Measurements from ENCODE around the gene FRYL.

Gene FRYL

DNA sequence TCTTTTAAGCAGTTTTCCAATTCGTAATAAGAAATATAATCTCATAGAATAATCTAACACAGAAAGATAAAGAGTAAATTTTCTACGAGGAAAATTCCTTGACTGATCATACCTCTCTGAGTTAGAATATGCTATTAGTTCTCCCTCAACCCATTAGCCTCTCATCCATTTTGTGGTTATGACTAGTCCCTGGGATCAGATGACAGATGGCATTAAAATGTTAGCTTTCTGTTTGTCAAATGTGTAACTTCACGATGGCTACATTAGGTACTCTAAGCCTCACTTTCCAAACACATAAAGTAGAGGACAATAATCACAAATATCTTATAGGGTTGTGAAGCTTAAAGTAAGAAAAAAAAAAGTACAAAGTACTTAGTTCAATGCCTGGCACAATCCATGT lies 177.9 kb downstream of the FRYL start:
- Histone ChIP-seq H3K36me3 (ENCODE audit: low read length) (peaks cover 8% of the 10 kb centered on the region; the same call in 1 of the 2 replicates), H3K27ac (ENCODE audit: low read depth, low read length) (no peak overlapping the region), H3K9ac (ENCODE audit: low read length) (no peak overlapping the region), H3K9me3 (ENCODE audit: insufficient read depth, low read length) (no peaks in the 10 kb centered on the region), H2AFZ (ENCODE audit: low read depth, low read length, severe bottlenecking) (no peak overlapping the region), H4K20me1 (ENCODE audit: low read depth, low read length) (no peaks in the 10 kb centered on the region), H3K4me2 (ENCODE audit: low read depth, low read length, poor library complexity, severe bottlenecking) (no peak overlapping the region), H3K27me3 (ENCODE audit: low read length) (no peaks in the 10 kb centered on the region), H3K79me2 (ENCODE audit: insufficient read depth, low read length) (no peaks in the 10 kb centered on the region), H3K4me3 (ENCODE audit: insufficient read depth, low read length, poor library complexity, severe bottlenecking) (no peak overlapping the region), H3F3A (ENCODE audit: insufficient read depth) (no peaks in the 10 kb centered on the region), H3K9me2 (replicated peaks; ENCODE audit: insufficient read depth, low read length) (no peaks in the 10 kb centered on the region)
- TF ChIP-seq EZH2phosphoT487 (conservative IDR thresholded peaks at IDR 0.05; ENCODE audit: low read length) (no peak), CTCF (IDR thresholded peaks at IDR 0.05; ENCODE audit: insufficient read depth, low read length, poor library complexity, severe bottlenecking) (no peak)

DNA sequence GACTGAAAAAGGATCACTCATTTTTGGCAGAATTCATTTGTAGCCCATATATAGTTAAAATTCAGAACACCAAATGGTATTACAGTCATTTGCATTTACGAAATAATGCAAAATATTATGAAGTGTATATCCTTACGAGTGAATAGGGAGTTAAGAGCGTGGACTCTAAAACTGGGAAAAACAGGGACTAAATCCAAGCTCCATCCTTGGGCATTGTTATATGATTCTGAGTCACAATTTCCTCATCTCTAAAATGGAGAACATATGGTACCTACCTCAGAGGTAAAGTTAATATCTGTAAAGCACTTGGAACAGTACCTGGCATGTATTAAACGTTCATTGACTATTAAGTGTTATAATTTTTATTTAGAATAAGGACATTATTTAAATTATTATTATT lies 183.7 kb downstream of the FRYL start:
- no peak overlapping the region for H3K9ac ChIP-seq (ENCODE audit: low read length)
- H3K27me3 ChIP-seq (ENCODE audit: low read length) = no peaks in the 10 kb centered on the region
- no peaks in the 10 kb centered on the region for H3K9me3 ChIP-seq (ENCODE audit: insufficient read depth, low read length)
- no peak overlapping the region for H3K4me3 ChIP-seq (ENCODE audit: insufficient read depth, low read length, poor library complexity, severe bottlenecking)
- no peak overlapping the region for H3K4me2 ChIP-seq (ENCODE audit: low read depth, low read length, poor library complexity, severe bottlenecking)
- H3K79me2 ChIP-seq (ENCODE audit: insufficient read depth, low read length) = no peaks in the 10 kb centered on the region
- H3K36me3 ChIP-seq (ENCODE audit: low read length) = peaks cover 16% of the 10 kb centered on the region; the same call in 1 of the 2 replicates
- no peak overlapping the region for H2AFZ ChIP-seq (ENCODE audit: low read depth, low read length, severe bottlenecking)
- no peak overlapping the region for H3K27ac ChIP-seq (ENCODE audit: low read depth, low read length)
- TF ChIP-seq EZH2phosphoT487 (conservative IDR thresholded peaks at IDR 0.05; ENCODE audit: low read length) (no peak), CTCF (IDR thresholded peaks at IDR 0.05; ENCODE audit: insufficient read depth, low read length, poor library complexity, severe bottlenecking) (no peak)
- H4K20me1 ChIP-seq (ENCODE audit: low read depth, low read length) = no peaks in the 10 kb centered on the region; the same call in 1 of the 2 replicates
- no peaks in the 10 kb centered on the region for H3K9me2 ChIP-seq (replicated peaks; ENCODE audit: insufficient read depth, low read length)
- 0 out of 2 replicates have a peak, but pooled peaks cover 2% of the 10 kb centered on the region for H3F3A ChIP-seq (ENCODE audit: insufficient read depth)

- Histone ChIP-seq H3K9me3 (ENCODE audit: insufficient read depth, low read length) (no peaks in the 10 kb centered on the region), H3K4me2 (ENCODE audit: low read depth, low read length, poor library complexity, severe bottlenecking) (no peak overlapping the region), H3K36me3 (ENCODE audit: low read length) (peaks cover 24% of the 10 kb centered on the region; the same call in 1 of the 2 replicates), H3K79me2 (ENCODE audit: insufficient read depth, low read length) (no peaks in the 10 kb centered on the region), H3K9me2 (replicated peaks; ENCODE audit: insufficient read depth, low read length) (no peaks in the 10 kb centered on the region), H3K27ac (ENCODE audit: low read depth, low read length) (no peak overlapping the region), H3F3A (ENCODE audit: insufficient read depth) (0 out of 2 replicates have a peak, but pooled peaks cover 2% of the 10 kb centered on the region), H3K4me3 (ENCODE audit: insufficient read depth, low read length, poor library complexity, severe bottlenecking) (no peak overlapping the region), H2AFZ (ENCODE audit: low read depth, low read length, severe bottlenecking) (no peak overlapping the region), H3K27me3 (ENCODE audit: low read length) (no peaks in the 10 kb centered on the region), H4K20me1 (ENCODE audit: low read depth, low read length) (no peaks in the 10 kb centered on the region; the same call in 1 of the 2 replicates), H3K9ac (ENCODE audit: low read length) (no peak overlapping the region)
- TF ChIP-seq CTCF (IDR thresholded peaks at IDR 0.05; ENCODE audit: insufficient read depth, low read length, poor library complexity, severe bottlenecking) (no peak), EZH2phosphoT487 (conservative IDR thresholded peaks at IDR 0.05; ENCODE audit: low read length) (no peak)
Observed at GRCh38 chr4:48594180-48594579, 185.9 kb downstream of the FRYL start.

Measured in SU-DHL-6 (cell line).